Neutrophil (primary cell): Measurements from ENCODE around the gene TMEM131.

Source experiments
- H3K27ac ChIP-seq: fragments of 200-600 bp; sonication (generic); 2 replicates; pipeline ENCODE4 v1.5.1; 2016; ENCODE audit warnings: mild to moderate bottlenecking, moderate library complexity
- H3K27me3 ChIP-seq: fragments of 200-600 bp; sonication (generic); 2 replicates; pipeline ENCODE4 v1.6.0; 2016; ENCODE audit warnings: mild to moderate bottlenecking
- H3K36me3 ChIP-seq: fragments of 200-600 bp; sonication (generic); 2 replicates; pipeline ENCODE4 v1.5.1; 2017
- H3K4me1 ChIP-seq, 2 experiments: fragments of 200-600 bp in 1 of 2; sonication (generic) in 1 of 2; 1 replicate in 1 of 2; 2 replicates in 1 of 2; pipeline versions ENCODE4 v1.5.1 to v1.6.1; 2013 to 2016; ENCODE audit warnings: low read depth in 1 of 2, low read length in 1 of 2, mild to moderate bottlenecking in 1 of 2, moderate library complexity in 1 of 2; ENCODE audit not compliant: control insufficient read depth in 1 of 2, insufficient read depth in 1 of 2
- H3K4me3 ChIP-seq, 2 experiments: fragments of 200-600 bp in 1 of 2; sonication (generic) in 1 of 2; 1 replicate in 1 of 2; 2 replicates in 1 of 2; pipeline ENCODE4 v1.5.1; 2013 to 2016; ENCODE audit warnings: low read depth in 1 of 2, low read length in 1 of 2, mild to moderate bottlenecking in 1 of 2, moderate library complexity in 1 of 2
- H3K9me3 ChIP-seq: fragments of 200-600 bp; sonication (generic); 2 replicates; pipeline ENCODE4 v1.5.1; 2016
- TF ChIP-seq, protein P1 (sequence below): fragments of 200-600 bp; sonication (generic); IDR thresholded peaks from 2 replicates; pipeline ENCODE4 v1.5.1; 2016; ENCODE audit warnings: antibody characterized with exemption

Gene TMEM131

DNA sequence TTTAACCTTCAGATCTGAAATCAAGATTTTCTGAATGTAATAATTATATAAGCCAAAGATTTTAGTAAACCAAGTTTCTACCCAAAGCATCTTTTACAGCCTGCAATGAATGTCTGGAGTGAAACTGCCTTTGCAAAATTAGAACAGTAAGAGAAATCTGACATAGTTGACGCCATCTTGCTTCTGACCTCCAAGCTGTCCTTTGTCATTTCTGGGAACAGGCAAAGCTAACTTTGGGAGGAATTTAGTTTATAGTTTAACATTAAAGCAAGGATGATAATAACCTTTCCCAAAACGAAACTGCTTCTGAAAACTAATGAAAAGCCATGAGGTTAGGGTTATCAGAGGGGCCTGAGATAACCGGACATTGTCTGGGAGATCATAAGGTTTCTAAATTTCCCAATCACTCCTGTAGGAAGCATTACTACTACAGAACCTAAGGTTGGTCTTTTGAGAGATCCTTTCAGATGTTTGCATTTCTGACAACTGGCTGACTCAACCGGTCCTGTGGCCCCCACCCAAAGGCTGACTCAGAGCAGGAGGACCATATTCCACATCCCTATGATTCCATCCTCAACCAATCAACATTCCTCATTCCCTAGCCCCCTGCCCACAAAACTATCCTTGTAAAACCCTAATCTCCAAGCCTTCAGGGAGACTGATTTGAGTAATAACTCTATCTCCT lies 124.5 kb downstream of the TMEM131 start:
- TF ChIP-seq, protein P1, sequence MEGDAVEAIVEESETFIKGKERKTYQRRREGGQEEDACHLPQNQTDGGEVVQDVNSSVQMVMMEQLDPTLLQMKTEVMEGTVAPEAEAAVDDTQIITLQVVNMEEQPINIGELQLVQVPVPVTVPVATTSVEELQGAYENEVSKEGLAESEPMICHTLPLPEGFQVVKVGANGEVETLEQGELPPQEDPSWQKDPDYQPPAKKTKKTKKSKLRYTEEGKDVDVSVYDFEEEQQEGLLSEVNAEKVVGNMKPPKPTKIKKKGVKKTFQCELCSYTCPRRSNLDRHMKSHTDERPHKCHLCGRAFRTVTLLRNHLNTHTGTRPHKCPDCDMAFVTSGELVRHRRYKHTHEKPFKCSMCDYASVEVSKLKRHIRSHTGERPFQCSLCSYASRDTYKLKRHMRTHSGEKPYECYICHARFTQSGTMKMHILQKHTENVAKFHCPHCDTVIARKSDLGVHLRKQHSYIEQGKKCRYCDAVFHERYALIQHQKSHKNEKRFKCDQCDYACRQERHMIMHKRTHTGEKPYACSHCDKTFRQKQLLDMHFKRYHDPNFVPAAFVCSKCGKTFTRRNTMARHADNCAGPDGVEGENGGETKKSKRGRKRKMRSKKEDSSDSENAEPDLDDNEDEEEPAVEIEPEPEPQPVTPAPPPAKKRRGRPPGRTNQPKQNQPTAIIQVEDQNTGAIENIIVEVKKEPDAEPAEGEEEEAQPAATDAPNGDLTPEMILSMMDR: no peak
- no peaks in the 10 kb centered on the region for H3K36me3 ChIP-seq
- H3K4me3 ChIP-seq: no peak overlapping the region
- no peaks in the 10 kb centered on the region for H3K27me3 ChIP-seq
- no peaks in the 10 kb centered on the region for H3K9me3 ChIP-seq
- H3K27ac ChIP-seq: peak overlapping the region; percentile 78
- H3K4me1 ChIP-seq: peaks cover 34 to 37% of the 10 kb centered on the region in 2 experiments

GRCh38 chr2:97870396-97870843 lies 125.3 kb downstream of the TMEM131 start:
- Histone ChIP-seq H3K4me1 (peaks cover 34 to 37% of the 10 kb centered on the region in 2 experiments), H3K27me3 (no peaks in the 10 kb centered on the region), H3K4me3 (peak overlapping the region in 1 of 2 experiments; percentile 12), H3K36me3 (no peaks in the 10 kb centered on the region), H3K9me3 (no peaks in the 10 kb centered on the region), H3K27ac (peak overlapping the region; percentile 78)
- TF ChIP-seq, protein P1: no peak

DNA sequence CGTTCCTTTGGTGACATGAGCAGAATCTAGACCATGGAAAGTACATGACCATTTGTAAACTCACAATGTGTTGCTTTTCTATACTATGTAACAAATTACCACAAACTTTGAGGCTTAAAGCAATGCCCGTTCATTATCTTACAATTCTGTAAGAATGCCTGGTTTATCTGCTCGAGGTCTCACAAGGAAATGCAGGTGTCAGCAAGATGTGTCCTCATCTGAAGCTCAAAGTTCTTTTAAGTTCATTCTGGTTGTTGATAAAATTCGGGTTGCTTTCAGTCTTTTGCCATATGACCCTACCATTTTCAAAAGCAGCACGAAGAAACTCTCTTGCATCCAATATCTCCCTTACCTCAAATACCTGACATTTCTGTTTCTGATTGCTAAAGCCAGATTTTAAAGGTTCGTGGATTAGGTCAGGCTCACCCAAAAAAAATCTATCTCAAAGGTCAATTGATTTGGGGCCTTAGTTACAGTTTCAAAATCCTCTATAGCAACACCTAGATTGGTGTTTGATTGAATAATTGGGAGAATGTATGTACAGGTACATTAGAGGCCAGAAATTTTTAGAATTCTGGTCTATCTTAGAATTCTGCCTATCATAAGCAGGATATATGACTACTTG lies 125.9 kb downstream of the TMEM131 start:
- Histone ChIP-seq H3K9me3 (no peaks in the 10 kb centered on the region), H3K4me3 (peak overlapping the region in 1 of 2 experiments; percentile 12), H3K27me3 (no peaks in the 10 kb centered on the region), H3K4me1 (peaks cover 34 to 37% of the 10 kb centered on the region in 2 experiments), H3K27ac (peak overlapping the region; percentile 78), H3K36me3 (no peaks in the 10 kb centered on the region)
- TF ChIP-seq, protein P1: no peak

DNA sequence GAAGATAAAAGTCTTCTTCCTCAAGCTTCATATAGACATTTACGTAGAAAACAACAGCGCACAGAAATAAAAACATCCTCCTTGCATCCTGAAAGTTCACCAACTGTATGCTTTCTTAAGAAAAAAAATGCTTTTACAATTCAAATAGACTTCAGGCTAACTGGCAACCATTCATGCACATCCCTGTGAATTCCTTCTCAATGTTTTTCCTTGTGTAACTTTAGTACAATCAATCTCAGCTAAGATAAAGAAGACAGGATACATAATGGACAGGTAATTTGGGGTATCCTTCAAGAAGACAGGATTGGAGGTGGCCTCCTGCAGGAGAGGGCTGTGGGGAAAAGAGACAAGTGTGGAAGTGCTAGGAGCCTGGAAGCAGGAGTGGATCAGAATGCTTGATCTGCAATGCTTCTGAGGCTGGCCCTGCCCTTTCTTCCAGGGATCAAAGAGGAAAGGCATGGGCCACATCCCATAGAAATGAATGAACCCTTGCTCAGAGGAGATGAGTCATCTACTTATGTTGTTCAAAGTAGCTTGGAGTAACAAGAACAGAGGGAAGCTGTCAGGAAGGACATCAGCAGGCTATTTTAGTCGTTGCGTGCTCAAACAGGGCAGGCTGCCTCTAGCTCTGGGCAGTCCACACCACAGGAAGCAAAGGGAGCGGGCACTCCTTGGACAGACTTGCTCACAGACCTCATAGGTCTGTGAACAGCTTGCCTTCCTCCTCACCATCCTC lies 126.6 kb downstream of the TMEM131 start:
- Histone ChIP-seq H3K9me3 (no peaks in the 10 kb centered on the region), H3K4me1 (peaks cover 34 to 37% of the 10 kb centered on the region in 2 experiments), H3K4me3 (no peak overlapping the region), H3K36me3 (no peaks in the 10 kb centered on the region), H3K27ac (peak overlapping the region; percentile 78), H3K27me3 (no peaks in the 10 kb centered on the region)
- TF ChIP-seq, protein P1: no peak

DNA sequence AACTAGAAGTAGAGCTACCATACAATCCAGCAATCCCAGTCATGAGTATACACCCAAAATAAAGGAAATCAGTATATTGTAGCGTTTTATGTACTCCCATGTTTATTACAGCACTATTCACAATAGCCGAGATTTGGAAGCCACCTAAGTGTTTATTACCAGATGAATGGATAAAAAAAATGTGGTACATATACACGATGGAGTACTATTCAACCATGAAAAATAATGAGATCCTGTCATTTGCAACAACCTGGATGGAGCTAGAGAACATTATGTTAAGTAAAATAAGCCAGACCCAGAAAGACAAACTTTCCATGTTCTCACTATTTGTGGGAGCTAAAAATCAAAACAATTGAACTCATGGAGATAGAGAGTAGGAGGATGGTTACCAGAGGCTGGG lies 131.9 kb downstream of the TMEM131 start:
- H3K4me1 ChIP-seq: peaks cover 23 to 30% of the 10 kb centered on the region in 2 experiments
- H3K4me3 ChIP-seq: no peak overlapping the region
- H3K27ac ChIP-seq: no peak overlapping the region
- no peaks in the 10 kb centered on the region for H3K27me3 ChIP-seq
- no peaks in the 10 kb centered on the region for H3K36me3 ChIP-seq
- no peaks in the 10 kb centered on the region for H3K9me3 ChIP-seq
- TF ChIP-seq, protein P1: no peak
